Muscle of back (tissue), 11 donors: Measurements from ENCODE around the gene C11orf16. TPM values are rescaled to one million over a fixed set of nuclear protein-coding genes. Genes with fewer than 3 reads are reported as not detected.
"Not testable (repeated sequence)": the region's sequence is repeated elsewhere in the genome, so short reads cannot be mapped to it uniquely, and the experiment has no call there.

Source experiments
- DNase-seq, 3 donors: peaks; one replicate each; pipeline versions ENCODE4 v3.0.0 to v3.0.0-alpha.2; 2013
- polyA plus RNA-seq, 10 donors: library from polyadenylated mRNA; unstranded; fragments of 120-200 nt; gene quantifications; one replicate each; pipeline ENCODE4 v1.2.1, GENCODE V29; 2013; ENCODE audit not compliant: insufficient read length in 10 of 10

C11orf16 gene
- polyA plus RNA-seq, 10 donors: 0.08 TPM; not detected in 9

- not testable (repeated sequence) for DNase-seq
Observed at GRCh38 chr11:8891185-8891584, 41.6 kb downstream of the C11orf16 start.

- DNase-seq: no peak
Observed at GRCh38 chr11:8886322-8886721, 46.4 kb downstream of the C11orf16 start.

- not testable (repeated sequence) for DNase-seq
Observed at GRCh38 chr11:8881585-8881984, 51.2 kb downstream of the C11orf16 start.

- no peak for DNase-seq
Observed at GRCh38 chr11:8878771-8879170, 54.0 kb downstream of the C11orf16 start.

- no peak for DNase-seq
Observed at GRCh38 chr11:8873741-8874405, 58.9 kb downstream of the C11orf16 start.

GRCh38 chr11:8871962-8872361, 60.8 kb downstream of the C11orf16 start:
- DNase-seq: peak; percentile 11 to 66 (median 39)

- DNase-seq: peak; percentile 93 to 96 (median 95)
Observed at GRCh38 chr11:8871171-8871775, 61.5 kb downstream of the C11orf16 start.

- DNase-seq: peak; percentile 73 to 95 (median 88)
Observed at GRCh38 chr11:8870411-8871170, 62.2 kb downstream of the C11orf16 start.

Other genes starting within 250 kb of the C11orf16 start
- 10 to 100 TPM; 18.0 to 25.5 (median 21.9) TPM for gene AKIP1, start 21.8 kb downstream of the C11orf16 start, polyA plus RNA-seq
- under 1 TPM in 1 of 10 donors, not detected in 9; 0.38 TPM for gene ASCL3, start 10.1 kb upstream of the C11orf16 start, polyA plus RNA-seq
- gene TMEM9B, start 31.5 kb upstream of the C11orf16 start, polyA plus RNA-seq: 10 to 100 TPM; 33.9 to 44.8 (median 39.5) TPM
- gene NRIP3, start 71.1 kb upstream of the C11orf16 start, polyA plus RNA-seq: 1 to 10 TPM in 7 of 10 donors, under 1 TPM in 3; 0.69 to 1.6 (median 1.1) TPM
- gene SCUBE2, start 158.7 kb upstream of the C11orf16 start, polyA plus RNA-seq: 10 to 100 TPM; 17.0 to 50.3 (median 31.6) TPM